HAP-1 (cell line): ENCODE measurements around the gene SOD3.

Experiments used
- DNase-seq, 2 experiments: peaks; one replicate each; pipeline ENCODE4 v3.0.0-alpha.2; 2016 to 2020; ENCODE audit warnings: low spot score in 2 of 2
- H3K27me3 ChIP-seq: fragments of 250-450 bp; sonication (Bioruptor Pico); 2 replicates; pipeline ENCODE4 v1.5.1; 2020; ENCODE audit warnings: low read depth, mild to moderate bottlenecking, moderate library complexity
- H3K36me3 ChIP-seq: fragments of 250-450 bp; sonication (Bioruptor Pico); replicated peaks from 2 replicates; pipeline ENCODE4 v1.5.1; 2020; ENCODE audit warnings: mild to moderate bottlenecking
- H3K4me1 ChIP-seq: fragments of 250-450 bp; sonication (Bioruptor Pico); 2 replicates; pipeline ENCODE4 v1.5.1; 2020; ENCODE audit warnings: mild to moderate bottlenecking
- H3K4me3 ChIP-seq: fragments of 250-450 bp; sonication (Bioruptor Pico); 2 replicates; pipeline ENCODE4 v1.5.1; 2020; ENCODE audit warnings: mild to moderate bottlenecking, moderate library complexity
- H3K9me3 ChIP-seq: fragments of 250-450 bp; sonication (Bioruptor Pico); 2 replicates; pipeline ENCODE4 v1.5.1; 2020; ENCODE audit warnings: mild to moderate bottlenecking, moderate library complexity
- in situ Hi-C: fragments of 300-500 bp; cut with MboI; formaldehyde crosslinking; loops from 3 replicates; pipeline ENCODE4 v1.14.3; 2020; ENCODE audit warnings: low sequenced_read_pairs, inconsistent platforms, mixed read lengths

The SOD3 gene

GRCh38 chr4:24769571-24769970 lies 25.8 kb upstream of the SOD3 start:
- in situ Hi-C loops = no loop called here
- H3K27me3 ChIP-seq = no peaks in the 10 kb centered on the region

GRCh38 chr4:24770032-24770584 lies 25.3 kb upstream of the SOD3 start:
- no peak for DNase-seq
- H3K36me3 ChIP-seq = no peaks in the 10 kb centered on the region
- no peaks in the 10 kb centered on the region for H3K4me1 ChIP-seq
- in situ Hi-C loops = no loop called here
- H3K4me3 ChIP-seq = no peak overlapping the region
- no peaks in the 10 kb centered on the region for H3K9me3 ChIP-seq
- no peaks in the 10 kb centered on the region for H3K27me3 ChIP-seq

More at GRCh38 chr4:24769571-24769970, 25.8 kb upstream of the SOD3 start:
- DNase-seq = no peak
- Histone ChIP-seq H3K36me3 (no peaks in the 10 kb centered on the region), H3K4me3 (no peak overlapping the region), H3K9me3 (no peaks in the 10 kb centered on the region), H3K4me1 (no peaks in the 10 kb centered on the region)

- H3K9me3 ChIP-seq = no peaks in the 10 kb centered on the region
- DNase-seq = no peak
- H3K4me3 ChIP-seq = no peak overlapping the region
- no peaks in the 10 kb centered on the region for H3K4me1 ChIP-seq
- in situ Hi-C loops = no loop called here
- H3K36me3 ChIP-seq = no peaks in the 10 kb centered on the region
- no peaks in the 10 kb centered on the region for H3K27me3 ChIP-seq
Measured at GRCh38 chr4:24770667-24771066, 24.7 kb upstream of the SOD3 start.

GRCh38 chr4:24771241-24771640 lies 24.1 kb upstream of the SOD3 start:
- no peaks in the 10 kb centered on the region for H3K9me3 ChIP-seq
- no peak for DNase-seq
- in situ Hi-C loops = no loop called here
- H3K27me3 ChIP-seq = no peaks in the 10 kb centered on the region
- H3K4me3 ChIP-seq = no peak overlapping the region
- no peaks in the 10 kb centered on the region for H3K4me1 ChIP-seq
- no peaks in the 10 kb centered on the region for H3K36me3 ChIP-seq

GRCh38 chr4:24772061-24772705 lies 23.2 kb upstream of the SOD3 start:
- H3K36me3 ChIP-seq = no peaks in the 10 kb centered on the region
- no peak for DNase-seq
- no peaks in the 10 kb centered on the region for H3K27me3 ChIP-seq
- no peaks in the 10 kb centered on the region for H3K9me3 ChIP-seq
- in situ Hi-C loops = no loop called here
- no peaks in the 10 kb centered on the region for H3K4me1 ChIP-seq
- no peak overlapping the region for H3K4me3 ChIP-seq

GRCh38 chr4:24772952-24773351 lies 22.4 kb upstream of the SOD3 start:
- in situ Hi-C loops = no loop called here

GRCh38 chr4:24774452-24774851 lies 20.9 kb upstream of the SOD3 start:
- in situ Hi-C loops = no loop called here

More at GRCh38 chr4:24772952-24773351, 22.4 kb upstream of the SOD3 start:
- no peaks in the 10 kb centered on the region for H3K36me3 ChIP-seq
- DNase-seq = no peak
- no peaks in the 10 kb centered on the region for H3K27me3 ChIP-seq
- H3K4me1 ChIP-seq = no peaks in the 10 kb centered on the region
- H3K9me3 ChIP-seq = no peaks in the 10 kb centered on the region
- no peak overlapping the region for H3K4me3 ChIP-seq

GRCh38 chr4:24775032-24775605 lies 20.3 kb upstream of the SOD3 start:
- DNase-seq = no peak
- Histone ChIP-seq H3K9me3 (no peaks in the 10 kb centered on the region), H3K4me1 (no peaks in the 10 kb centered on the region), H3K36me3 (no peaks in the 10 kb centered on the region), H3K4me3 (no peak overlapping the region), H3K27me3 (no peaks in the 10 kb centered on the region)
- in situ Hi-C loops = no loop called here

More at GRCh38 chr4:24774452-24774851, 20.9 kb upstream of the SOD3 start:
- H3K27me3 ChIP-seq = no peaks in the 10 kb centered on the region
- H3K4me3 ChIP-seq = no peak overlapping the region
- no peaks in the 10 kb centered on the region for H3K36me3 ChIP-seq
- no peaks in the 10 kb centered on the region for H3K9me3 ChIP-seq
- H3K4me1 ChIP-seq = no peaks in the 10 kb centered on the region
- no peak for DNase-seq

- no peaks in the 10 kb centered on the region for H3K27me3 ChIP-seq
- DNase-seq = no peak
- no peak overlapping the region for H3K4me3 ChIP-seq
- no peaks in the 10 kb centered on the region for H3K4me1 ChIP-seq
- in situ Hi-C loops = no loop called here
- H3K9me3 ChIP-seq = no peaks in the 10 kb centered on the region
- H3K36me3 ChIP-seq = no peaks in the 10 kb centered on the region
Measured at GRCh38 chr4:24775750-24776149, 19.6 kb upstream of the SOD3 start.

- no peaks in the 10 kb centered on the region for H3K4me1 ChIP-seq
- H3K9me3 ChIP-seq = no peaks in the 10 kb centered on the region
- no peaks in the 10 kb centered on the region for H3K36me3 ChIP-seq
- in situ Hi-C loops = no loop called here
- H3K27me3 ChIP-seq = no peaks in the 10 kb centered on the region
- DNase-seq = no peak
- no peak overlapping the region for H3K4me3 ChIP-seq
Measured at GRCh38 chr4:24777536-24778463, 17.6 kb upstream of the SOD3 start.

- H3K36me3 ChIP-seq = no peaks in the 10 kb centered on the region
- H3K27me3 ChIP-seq = no peaks in the 10 kb centered on the region
- no peak for DNase-seq
- in situ Hi-C loops = no loop called here
- no peak overlapping the region for H3K4me3 ChIP-seq
- no peaks in the 10 kb centered on the region for H3K4me1 ChIP-seq
- H3K9me3 ChIP-seq = no peaks in the 10 kb centered on the region
Measured at GRCh38 chr4:24778464-24779225, 16.7 kb upstream of the SOD3 start.

- no peak for DNase-seq
Measured at GRCh38 chr4:24780936-24781495, 14.4 kb upstream of the SOD3 start.

More at GRCh38 chr4:24780936-24781495, 14.4 kb upstream of the SOD3 start:
- Histone ChIP-seq H3K27me3 (no peaks in the 10 kb centered on the region), H3K4me3 (no peak overlapping the region), H3K9me3 (no peaks in the 10 kb centered on the region), H3K36me3 (no peaks in the 10 kb centered on the region), H3K4me1 (no peaks in the 10 kb centered on the region)
- in situ Hi-C loops = no loop called here
